Liver (tissue), 3 donors: ENCODE measurements around the gene KANSL3.

Experiments used
- CTCF ChIP-seq: fragments of 150-350 bp; IDR thresholded peaks from 2 replicates; pipeline ENCODE4 v1.5.1; 2017; ENCODE audit warnings: improper control_type of control experiment, low read depth, low read length; ENCODE audit not compliant: missing input control
- EGR1 ChIP-seq, 2 donors: IDR thresholded peaks; 2 replicates each; pipeline ENCODE4 v1.6.1; 2016 to 2018; ENCODE audit warnings: antibody characterized with exemption in 2 of 2, low read depth in 2 of 2
- GABPA ChIP-seq, 2 donors: IDR thresholded peaks in 1 of 2; conservative IDR thresholded peaks in 1 of 2; 2 replicates each; pipeline ENCODE4 v1.6.1; 2016; ENCODE audit warnings: antibody characterized with exemption in 2 of 2, mild to moderate bottlenecking in 1 of 2, moderate library complexity in 1 of 2
- RAD21 ChIP-seq, 2 donors: IDR thresholded peaks; 2 replicates each; pipeline ENCODE4 v1.6.1; 2016; ENCODE audit warnings: antibody characterized with exemption in 2 of 2, mild to moderate bottlenecking in 2 of 2
- ZBTB33 ChIP-seq: IDR thresholded peaks from 2 replicates; pipeline ENCODE4 v1.6.1; 2016; ENCODE audit warnings: antibody characterized with exemption
- donor health status: healthy.
- donor health status: healthy.

GRCh38 chr2:96554293-96555145, 83.6 kb downstream of the KANSL3 start:
- TF ChIP-seq EGR1 (IDR thresholded peaks at IDR 0.05; ENCODE audit: low read depth in 2 of 2) (no peak), CTCF (peak; percentile 75), GABPA (IDR thresholded peaks at IDR 0.05 in 1 of 2, conservative IDR thresholded peaks at IDR 0.05 in 1 of 2) (no peak), ZBTB33 (no peak), RAD21 (IDR thresholded peaks at IDR 0.05) (peak; percentile 75 to 88)
